GM12878 (cell line): ENCODE data around the gene TPRKB. TPM values are rescaled to one million over a fixed set of nuclear protein-coding genes. Genes with fewer than 3 reads are reported as not detected.

ENCODE experiments used
- ATAC-seq: fragments of 200-7000 bp; cut with Tn5 transposase; 3 replicates; pipeline ENCODE4 v1.9.1; 2020; ENCODE audit warnings: mild to moderate bottlenecking, moderate library complexity
- BruUV-seq: library from RNA; stranded (reverse); fragments of 400-500 nt; replicated peaks from 2 replicates; lab custom pipeline; 2021; lab: Mats Ljungman, UMichigan
- CTCF ChIA-PET: fragments of 300-600 bp; sonication (Branson Sonifier 250); formaldehyde crosslinking; extraction: SDS; loops from one replicate; lab custom pipeline; 2021; ENCODE audit warnings: inconsistent platforms; lab: Yijun Ruan, JAX
- POLR2A ChIA-PET: fragments of 350-600 bp; formaldehyde crosslinking; extraction: SDS; loops from one replicate; lab custom pipeline; 2021; ENCODE audit warnings: inconsistent platforms; lab: Charles Lee
- RAD21 ChIA-PET: fragments of 300-600 bp; sonication (Branson Sonifier 250); formaldehyde crosslinking; loops from one replicate; lab custom pipeline; 2023; ENCODE audit warnings: antibody characterized with exemption; ENCODE audit not compliant: unreplicated experiment; lab: Charles Lee
- SMC1A ChIA-PET: fragments of 300-600 bp; sonication (Branson Sonifier 250); formaldehyde crosslinking; loops from one replicate; lab custom pipeline; 2023; ENCODE audit not compliant: unreplicated experiment, uncharacterized antibody; lab: Charles Lee
- DNase-seq: peaks from one replicate; pipeline ENCODE4 v3.0.0-alpha.2; 2011; ENCODE audit warnings: low read depth, low spot score
- FAIRE-seq: peaks from 3 replicates; lab custom pipeline; 2011; peaks lifted over from hg19 to GRCh38; lab: Jason Lieb, UNC
- H2AFZ ChIP-seq: 2 replicates; pipeline ENCODE4 v1.6.0; 2011; ENCODE audit warnings: low read depth, low read length, control low read depth; ENCODE audit not compliant: control insufficient read depth
- H3K27ac ChIP-seq: 2 replicates; pipeline ENCODE4 v1.5.1; 2011; ENCODE audit warnings: control low read depth; ENCODE audit not compliant: control insufficient read depth, insufficient read depth
- H3K27me3 ChIP-seq, 2 experiments: replicated peaks in 1 of 2; 2 replicates each; pipeline versions ENCODE4 v1.6.0 to v1.6.1; 2011; ENCODE audit warnings: low read length in 1 of 2; ENCODE audit not compliant: control insufficient read depth in 2 of 2, insufficient read depth in 2 of 2
- H3K36me3 ChIP-seq, 2 experiments: 2 replicates each; pipeline ENCODE4 v1.5.1; 2011; ENCODE audit warnings: low read length in 1 of 2; ENCODE audit not compliant: control insufficient read depth in 2 of 2, insufficient read depth in 2 of 2
- H3K4me1 ChIP-seq: 2 replicates; pipeline ENCODE4 v1.6.1; 2011; ENCODE audit warnings: mild to moderate bottlenecking, low read length, moderate library complexity, mixed read lengths; ENCODE audit not compliant: control insufficient read depth, insufficient read depth
- H3K4me2 ChIP-seq: 2 replicates; pipeline ENCODE4 v1.6.0; 2011; ENCODE audit warnings: control low read depth; ENCODE audit not compliant: control insufficient read depth, insufficient read depth
- H3K4me3 ChIP-seq: fragments of 200-600 bp; sonication (generic); 2 replicates; pipeline ENCODE4 v1.5.1; 2016
- H3K79me2 ChIP-seq: 2 replicates; pipeline ENCODE4 v1.6.0; 2011; ENCODE audit warnings: low read length; ENCODE audit not compliant: control insufficient read depth, insufficient read depth
- H3K9ac ChIP-seq: 2 replicates; pipeline ENCODE4 v1.8.0; 2011; ENCODE audit warnings: low read length, control low read depth, mixed read lengths; ENCODE audit not compliant: control insufficient read depth, insufficient read depth
- H3K9me3 ChIP-seq: replicated peaks from 3 replicates; pipeline ENCODE4 v1.5.1; 2011; ENCODE audit warnings: mild to moderate bottlenecking, low read length; ENCODE audit not compliant: control insufficient read depth, insufficient read depth
- H4K20me1 ChIP-seq: 2 replicates; pipeline ENCODE4 v1.6.0; 2011; ENCODE audit not compliant: control insufficient read depth, insufficient read depth
- CREB1 ChIP-seq: IDR thresholded peaks from 2 replicates; pipeline ENCODE4 v1.6.1; 2012; ENCODE audit warnings: low read depth, mild to moderate bottlenecking, inconsistent platforms
- EGR1 ChIP-seq, 2 experiments: IDR thresholded peaks; 1 replicate in 1 of 2; 2 replicates in 1 of 2; pipeline ENCODE4 v1.6.1; 2011 to 2012; ENCODE audit warnings: low read depth in 2 of 2, low read length in 2 of 2, borderline replicate concordance in 1 of 2, mild to moderate bottlenecking in 1 of 2, moderate library complexity in 1 of 2
- EP300 ChIP-seq, 2 experiments: fragments of 150-350 bp in 1 of 2; IDR thresholded peaks; 2 replicates each; pipeline ENCODE4 v1.6.1; 2011 to 2012; ENCODE audit warnings: low read depth in 2 of 2, low read length in 2 of 2, borderline replicate concordance in 1 of 2, improper control_type of control experiment in 1 of 2, inconsistent platforms in 1 of 2; ENCODE audit not compliant: control insufficient read depth in 1 of 2
- FOS ChIP-seq: IDR thresholded peaks from 3 replicates; pipeline ENCODE4 v1.6.1; 2011; ENCODE audit warnings: borderline replicate concordance; ENCODE audit not compliant: insufficient read length; ENCODE audit errors: extremely low read depth
- HDGF ChIP-seq: fragments of 450-650 bp; IDR thresholded peaks from 2 replicates; pipeline ENCODE4 v1.6.1; 2016; ENCODE audit warnings: antibody characterized with exemption
- IKZF1 ChIP-seq: fragments of 450-650 bp; conservative IDR thresholded peaks from 2 replicates; pipeline ENCODE4 v1.6.1; 2017; ENCODE audit warnings: antibody characterized with exemption, mild to moderate bottlenecking
- PAX8 ChIP-seq: fragments of 450-650 bp; IDR thresholded peaks from 2 replicates; pipeline ENCODE4 v1.6.1; 2017; ENCODE audit warnings: mild to moderate bottlenecking, moderate library complexity
- POLR2AphosphoS2 ChIP-seq: IDR thresholded peaks from 2 replicates; pipeline ENCODE4 v1.6.1; 2011; ENCODE audit warnings: low read depth, mild to moderate bottlenecking, low read length, improper control_type of control experiment, moderate library complexity
- RB1 ChIP-seq: fragments of 450-650 bp; formaldehyde crosslinking; IDR thresholded peaks from 2 replicates; pipeline ENCODE4 v1.6.1; 2017; ENCODE audit warnings: mild to moderate bottlenecking, borderline replicate concordance
- RFX5 ChIP-seq: IDR thresholded peaks from 2 replicates; pipeline ENCODE4 v1.6.1; 2011; ENCODE audit warnings: low read depth, low read length, improper control_type of control experiment
- SIN3A ChIP-seq: IDR thresholded peaks from 2 replicates; pipeline ENCODE4 v1.6.1; 2012; ENCODE audit warnings: low read depth, low read length, improper control_type of control experiment
- SP1 ChIP-seq: IDR thresholded peaks from one replicate; pipeline ENCODE4 v1.6.1; 2011; ENCODE audit warnings: low read depth, low read length
- STAT3 ChIP-seq: IDR thresholded peaks from 2 replicates; pipeline ENCODE4 v1.6.1; 2011; ENCODE audit warnings: low read depth, low read length, improper control_type of control experiment
- SUPT20H ChIP-seq: IDR thresholded peaks from 2 replicates; pipeline ENCODE4 v1.6.1; 2011; ENCODE audit warnings: low read depth, mild to moderate bottlenecking, low read length, moderate library complexity, borderline replicate concordance; ENCODE audit not compliant: control insufficient read depth
- ZNF24 ChIP-seq: fragments of 450-650 bp; IDR thresholded peaks from 2 replicates; pipeline ENCODE4 v1.6.1; 2017; ENCODE audit warnings: antibody characterized with exemption, mild to moderate bottlenecking
- in situ Hi-C: fragments of 300-500 bp; cut with MboI; formaldehyde crosslinking; loops from 9 replicates; pipeline ENCODE4 v1.14.3; 2018; ENCODE audit warnings: mixed read lengths
- intact Hi-C: fragments of 100-400 bp; cut with micrococcal nuclease; formaldehyde crosslinking; loops from one replicate; pipeline ENCODE4 v1.14.2; 2022; ENCODE audit not compliant: unreplicated experiment
- polyA plus RNA-seq, 11 experiments: library from polyadenylated mRNA; depleted of rRNA in 4 of 11; unstranded in 6 of 11; stranded (reverse) in 5 of 11; fragments of >200 nt; fragmentation: Nextera tagmentation in 4 of 11; fragmentation: Illumina TruSeq in 1 of 11; extraction: Ambion mirVana in 4 of 11; extraction: Trizol in 1 of 11; gene quantifications; 1 replicate in 1 of 11; 2 replicates in 10 of 11; pipeline versions ENCODE4 v1.2.1 to v1.2.3, GENCODE V29; 2011 to 2016; ENCODE audit warnings: inconsistent platforms in 2 of 11, missing spikeins in 2 of 11, low read depth in 1 of 11
- total RNA-seq, 4 experiments: library from RNA; depleted of rRNA in 3 of 4; stranded (reverse); fragments of >200 nt in 3 of 4; fragmentation: Illumina TruSeq in 1 of 4; extraction: Trizol in 1 of 4; gene quantifications; 2 replicates each; pipeline versions ENCODE4 v1.2.1 to v1.2.3, GENCODE V29; 2013 to 2021
- TF ChIP-seq, protein P1 (sequence below): IDR thresholded peaks from 2 replicates; pipeline ENCODE4 v1.6.1; 2011; ENCODE audit warnings: borderline replicate concordance, low read depth, mild to moderate bottlenecking, moderate library complexity, mixed read lengths, low read length; ENCODE audit not compliant: insufficient read depth; ENCODE audit errors: extremely low read length
- TF ChIP-seq, protein P2 (sequence below): fragments of 450-650 bp; IDR thresholded peaks from 2 replicates; pipeline ENCODE4 v1.6.1; 2018; ENCODE audit warnings: mild to moderate bottlenecking, low read depth, moderate library complexity; ENCODE audit not compliant: partially characterized antibody
- TF ChIP-seq, protein P3 (sequence below): IDR thresholded peaks from 2 replicates; pipeline ENCODE4 v1.6.1; 2012; ENCODE audit warnings: low read depth, low read length, improper control_type of control experiment

Gene TPRKB
- total and polyA plus RNA-seq, 10 of the 15 experiments (the other 5 are each of a cell fraction or from before 2014, with no cell fraction given) = 28.1 to 129 (median 67.2) TPM

DNA sequence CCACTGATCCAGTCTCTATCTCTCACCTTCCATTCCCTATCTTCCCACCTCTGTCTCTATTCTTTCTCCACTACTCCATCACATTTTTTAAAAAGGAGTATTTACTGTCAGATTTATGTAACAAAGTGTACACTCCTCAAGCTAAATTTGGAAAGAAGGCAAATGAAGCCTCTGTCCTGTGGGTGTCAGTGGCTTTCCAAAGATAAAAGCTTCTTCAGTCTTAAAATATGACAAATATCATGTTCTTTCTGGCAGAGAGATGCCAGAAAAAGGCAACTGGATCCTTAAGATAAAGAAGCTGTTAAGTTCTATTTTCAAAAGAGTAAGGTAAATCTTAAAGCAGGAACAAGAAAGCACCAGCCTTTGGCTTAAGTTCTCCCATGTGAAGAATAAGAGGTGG is 35.7 kb upstream of the TPRKB start:
- H3K9ac ChIP-seq = no peak overlapping the region
- no peak overlapping the region for H3K4me2 ChIP-seq
- H3K36me3 ChIP-seq = peaks cover 0 to 15% of the 10 kb centered on the region in 2 experiments
- H3K4me3 ChIP-seq = no peak overlapping the region
- H3K27me3 ChIP-seq = no peaks in the 10 kb centered on the region
- H3K79me2 ChIP-seq = peaks cover 19% of the 10 kb centered on the region
- ChIA-PET CTCF (interaction anchor here (0.8 to 1.4 kb wide), 3 partner anchors 8 to 55 kb away, joined by 3 to 6 read pairs (median 3); no protein-coding TSS in a partner anchor), SMC1A (interaction anchor here (0.7 kb wide), 1 partner anchor 537 kb away, joined by 3 read pairs; no protein-coding TSS in a partner anchor), POLR2A (no interaction called here), RAD21 (no interaction called here)
- H4K20me1 ChIP-seq = no peaks in the 10 kb centered on the region
- no peak overlapping the region for H3K27ac ChIP-seq
- H3K9me3 ChIP-seq = no peaks in the 10 kb centered on the region
- no peak for DNase-seq
- no peak for FAIRE-seq
- ATAC-seq = no peak
- peaks cover 4% of the 10 kb centered on the region; the same call in 1 of the 2 replicates for H3K4me1 ChIP-seq
- no peak overlapping the region for H2AFZ ChIP-seq
- in situ Hi-C loops = no loop called here
- BruUV-seq = no TSS peak
- TF ChIP-seq RB1 (no peak), IKZF1 (no peak), STAT3 (no peak), ZNF24 (no peak), FOS (no peak), PAX8 (no peak), SIN3A (no peak), CREB1 (no peak), SP1 (no peak), RFX5 (no peak), HDGF (no peak), POLR2AphosphoS2 (no peak), SUPT20H (no peak), EP300 (IDR thresholded peaks at IDR 0.05; ENCODE audit: borderline replicate concordance in 1 of 2, control insufficient read depth in 1 of 2, low read depth in 2 of 2, low read length in 2 of 2) (no peak), EGR1 (IDR thresholded peaks at IDR 0.05; ENCODE audit: borderline replicate concordance in 1 of 2, low read depth in 2 of 2, low read length in 2 of 2) (no peak)
- TF ChIP-seq, protein P1, sequence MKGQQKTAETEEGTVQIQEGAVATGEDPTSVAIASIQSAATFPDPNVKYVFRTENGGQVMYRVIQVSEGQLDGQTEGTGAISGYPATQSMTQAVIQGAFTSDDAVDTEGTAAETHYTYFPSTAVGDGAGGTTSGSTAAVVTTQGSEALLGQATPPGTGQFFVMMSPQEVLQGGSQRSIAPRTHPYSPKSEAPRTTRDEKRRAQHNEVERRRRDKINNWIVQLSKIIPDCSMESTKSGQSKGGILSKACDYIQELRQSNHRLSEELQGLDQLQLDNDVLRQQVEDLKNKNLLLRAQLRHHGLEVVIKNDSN = no peak
- TF ChIP-seq, protein P2, sequence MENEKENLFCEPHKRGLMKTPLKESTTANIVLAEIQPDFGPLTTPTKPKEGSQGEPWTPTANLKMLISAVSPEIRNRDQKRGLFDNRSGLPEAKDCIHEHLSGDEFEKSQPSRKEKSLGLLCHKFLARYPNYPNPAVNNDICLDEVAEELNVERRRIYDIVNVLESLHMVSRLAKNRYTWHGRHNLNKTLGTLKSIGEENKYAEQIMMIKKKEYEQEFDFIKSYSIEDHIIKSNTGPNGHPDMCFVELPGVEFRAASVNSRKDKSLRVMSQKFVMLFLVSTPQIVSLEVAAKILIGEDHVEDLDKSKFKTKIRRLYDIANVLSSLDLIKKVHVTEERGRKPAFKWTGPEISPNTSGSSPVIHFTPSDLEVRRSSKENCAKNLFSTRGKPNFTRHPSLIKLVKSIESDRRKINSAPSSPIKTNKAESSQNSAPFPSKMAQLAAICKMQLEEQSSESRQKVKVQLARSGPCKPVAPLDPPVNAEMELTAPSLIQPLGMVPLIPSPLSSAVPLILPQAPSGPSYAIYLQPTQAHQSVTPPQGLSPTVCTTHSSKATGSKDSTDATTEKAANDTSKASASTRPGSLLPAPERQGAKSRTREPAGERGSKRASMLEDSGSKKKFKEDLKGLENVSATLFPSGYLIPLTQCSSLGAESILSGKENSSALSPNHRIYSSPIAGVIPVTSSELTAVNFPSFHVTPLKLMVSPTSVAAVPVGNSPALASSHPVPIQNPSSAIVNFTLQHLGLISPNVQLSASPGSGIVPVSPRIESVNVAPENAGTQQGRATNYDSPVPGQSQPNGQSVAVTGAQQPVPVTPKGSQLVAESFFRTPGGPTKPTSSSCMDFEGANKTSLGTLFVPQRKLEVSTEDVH = no peak
- TF ChIP-seq, protein P3, sequence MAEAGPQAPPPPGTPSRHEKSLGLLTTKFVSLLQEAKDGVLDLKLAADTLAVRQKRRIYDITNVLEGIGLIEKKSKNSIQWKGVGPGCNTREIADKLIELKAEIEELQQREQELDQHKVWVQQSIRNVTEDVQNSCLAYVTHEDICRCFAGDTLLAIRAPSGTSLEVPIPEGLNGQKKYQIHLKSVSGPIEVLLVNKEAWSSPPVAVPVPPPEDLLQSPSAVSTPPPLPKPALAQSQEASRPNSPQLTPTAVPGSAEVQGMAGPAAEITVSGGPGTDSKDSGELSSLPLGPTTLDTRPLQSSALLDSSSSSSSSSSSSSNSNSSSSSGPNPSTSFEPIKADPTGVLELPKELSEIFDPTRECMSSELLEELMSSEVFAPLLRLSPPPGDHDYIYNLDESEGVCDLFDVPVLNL = no peak
- TF ChIP-seq, all 136 proteins: peak for 0
- intact Hi-C loops = no loop called here
